C4-2B (cell line): ENCODE results near the gene TTC32.

ENCODE experiments used
- H3K27ac ChIP-seq: fragments of 450-650 bp; 2 replicates; pipeline ENCODE4 v1.5.1; 2017
- CTCF ChIP-seq: fragments of 450-650 bp; conservative IDR thresholded peaks from 2 replicates; pipeline ENCODE4 v1.5.1; 2017; ENCODE audit warnings: mild to moderate bottlenecking
- ZFX ChIP-seq: fragments of 450-650 bp; IDR thresholded peaks from 2 replicates; pipeline ENCODE4 v1.6.1; 2017

The TTC32 gene

GRCh38 chr2:19901442-19902215 lies at the start of gene TTC32:
Gene TTC32, minus strand, starts transcription at chr2:19901983. Its CDS starts 129 bp downstream, at chr2:19901854.
- TF ChIP-seq CTCF (no peak), ZFX (peak; percentile 67)
- peak within 1 kb of the TSS; percentile 93 for H3K27ac ChIP-seq

GRCh38 chr2:19949071-19949470 lies 47.3 kb upstream of the TTC32 start:
- H3K27ac ChIP-seq: no peak overlapping the region
- TF ChIP-seq ZFX (no peak), CTCF (no peak)

- TF ChIP-seq CTCF (no peak), ZFX (no peak)
- H3K27ac ChIP-seq: no peak overlapping the region
These were observed 45.6 kb upstream of the TTC32 start for GRCh38 chr2:19947184-19947940.

- H3K27ac ChIP-seq: no peak overlapping the region
- TF ChIP-seq ZFX (no peak), CTCF (no peak)
These were observed 42.5 kb upstream of the TTC32 start for GRCh38 chr2:19944205-19944845.

GRCh38 chr2:19943189-19943588 lies 41.4 kb upstream of the TTC32 start:
- TF ChIP-seq ZFX: no peak
- TF ChIP-seq CTCF: no peak
- H3K27ac ChIP-seq: no peak overlapping the region

GRCh38 chr2:19942199-19942598 lies 40.4 kb upstream of the TTC32 start:
- no peak for TF ChIP-seq ZFX
- no peak for TF ChIP-seq CTCF
- no peak overlapping the region for H3K27ac ChIP-seq

GRCh38 chr2:19937004-19937403 lies 35.2 kb upstream of the TTC32 start:
- H3K27ac ChIP-seq: no peak overlapping the region
- TF ChIP-seq ZFX (no peak), CTCF (no peak)
